ENCODE data around the gene OCA2. TPM values are rescaled to one million over a fixed set of nuclear protein-coding genes. Genes with fewer than 3 reads are reported as not detected.

The OCA2 gene
- total RNA-seq, 1 donor from 2014 or later: 0.25 TPM

- Histone ChIP-seq H3K4me1 (no peaks in the 10 kb centered on the region), H3K27me3 (no peaks in the 10 kb centered on the region), H3K27ac (no peak overlapping the region), H3K9me3 (no peaks in the 10 kb centered on the region), H3K36me3 (no peaks in the 10 kb centered on the region), H3K4me3 (no peak overlapping the region)
- no peak for DNase-seq (ENCODE audit: extremely low spot score in 2 of 2)
- TF ChIP-seq POLR2AphosphoS5 (IDR thresholded peaks at IDR 0.05; ENCODE audit: insufficient read depth in 1 of 2, low read depth in 1 of 2): no peak
- intact Hi-C loops (cut with DNase I): loop anchor here (10.0 kb wide), 1 partner anchor 61 kb away; no protein-coding TSS in a partner anchor
Observed at GRCh38 chr15:27774191-27774590, 324.9 kb downstream of the OCA2 start.

- H3K4me3 ChIP-seq: no peak overlapping the region
- no peaks in the 10 kb centered on the region for H3K9me3 ChIP-seq
- H3K27ac ChIP-seq: no peak overlapping the region
- no peaks in the 10 kb centered on the region for H3K27me3 ChIP-seq
- no peaks in the 10 kb centered on the region for H3K4me1 ChIP-seq
- no peak for DNase-seq (ENCODE audit: extremely low spot score in 2 of 2)
- TF ChIP-seq POLR2A (IDR thresholded peaks at IDR 0.05) (no peak), POLR2AphosphoS5 (IDR thresholded peaks at IDR 0.05; ENCODE audit: insufficient read depth in 1 of 2, low read depth in 1 of 2) (no peak)
- intact Hi-C loops (cut with DNase I): loop anchor here (10.0 kb wide), 1 partner anchor 63 kb away; no protein-coding TSS in a partner anchor
- no peaks in the 10 kb centered on the region for H3K36me3 ChIP-seq
Observed at GRCh38 chr15:27771892-27772291, 327.2 kb downstream of the OCA2 start.

DNA sequence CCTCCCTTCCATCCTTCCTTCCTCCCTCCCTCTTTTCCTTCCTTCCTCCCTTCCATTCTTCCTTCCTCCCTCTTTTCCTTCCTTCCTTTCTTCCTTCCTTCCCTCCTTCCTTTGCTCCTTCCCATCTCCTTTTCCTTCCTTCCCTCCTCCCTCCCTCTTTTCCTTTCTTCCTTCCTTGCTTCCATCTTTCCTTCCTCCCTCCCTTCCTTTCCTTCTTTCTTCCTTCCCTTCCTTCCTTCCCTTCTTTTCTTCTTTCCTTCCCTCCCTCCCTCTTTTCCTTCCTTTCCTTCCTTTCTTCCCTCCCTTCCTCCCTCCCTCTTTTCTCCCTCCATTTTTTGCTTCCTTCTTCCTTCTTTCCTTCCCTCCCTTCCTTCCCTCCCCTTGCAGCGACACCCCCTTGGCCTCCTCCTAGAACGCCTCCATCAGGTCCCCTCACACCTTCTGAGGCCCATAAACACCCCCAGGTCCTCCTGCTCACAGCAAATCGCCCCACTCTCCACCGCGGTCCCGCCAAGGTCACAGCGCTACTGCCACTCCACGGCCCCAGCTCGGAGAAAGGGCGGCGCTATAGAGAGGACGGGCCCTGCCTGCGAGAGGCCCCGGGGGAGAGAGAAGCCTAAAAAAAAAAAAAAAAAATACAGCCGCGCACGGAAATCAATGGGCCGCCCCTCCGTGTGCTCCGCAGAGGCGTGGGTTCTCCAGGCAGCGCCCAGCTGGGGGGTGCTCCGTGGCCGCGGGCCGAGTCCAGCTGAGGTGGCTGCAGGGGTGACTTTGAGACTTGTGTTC is 328.2 kb downstream of the OCA2 start:
- no peak for DNase-seq (ENCODE audit: extremely low spot score in 2 of 2)
- no peaks in the 10 kb centered on the region for H3K27me3 ChIP-seq
- TF ChIP-seq POLR2AphosphoS5 (IDR thresholded peaks at IDR 0.05; ENCODE audit: insufficient read depth in 1 of 2, low read depth in 1 of 2): no peak
- TF ChIP-seq, protein P1, sequence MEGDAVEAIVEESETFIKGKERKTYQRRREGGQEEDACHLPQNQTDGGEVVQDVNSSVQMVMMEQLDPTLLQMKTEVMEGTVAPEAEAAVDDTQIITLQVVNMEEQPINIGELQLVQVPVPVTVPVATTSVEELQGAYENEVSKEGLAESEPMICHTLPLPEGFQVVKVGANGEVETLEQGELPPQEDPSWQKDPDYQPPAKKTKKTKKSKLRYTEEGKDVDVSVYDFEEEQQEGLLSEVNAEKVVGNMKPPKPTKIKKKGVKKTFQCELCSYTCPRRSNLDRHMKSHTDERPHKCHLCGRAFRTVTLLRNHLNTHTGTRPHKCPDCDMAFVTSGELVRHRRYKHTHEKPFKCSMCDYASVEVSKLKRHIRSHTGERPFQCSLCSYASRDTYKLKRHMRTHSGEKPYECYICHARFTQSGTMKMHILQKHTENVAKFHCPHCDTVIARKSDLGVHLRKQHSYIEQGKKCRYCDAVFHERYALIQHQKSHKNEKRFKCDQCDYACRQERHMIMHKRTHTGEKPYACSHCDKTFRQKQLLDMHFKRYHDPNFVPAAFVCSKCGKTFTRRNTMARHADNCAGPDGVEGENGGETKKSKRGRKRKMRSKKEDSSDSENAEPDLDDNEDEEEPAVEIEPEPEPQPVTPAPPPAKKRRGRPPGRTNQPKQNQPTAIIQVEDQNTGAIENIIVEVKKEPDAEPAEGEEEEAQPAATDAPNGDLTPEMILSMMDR (IDR thresholded peaks at IDR 0.05): no peak
- intact Hi-C loops (cut with DNase I): loop anchor here (10.0 kb wide), 1 partner anchor 64 kb away; no protein-coding TSS in a partner anchor
- no peaks in the 10 kb centered on the region for H3K9me3 ChIP-seq
- H3K4me3 ChIP-seq: no peak overlapping the region
- H3K4me1 ChIP-seq: no peaks in the 10 kb centered on the region
- no peaks in the 10 kb centered on the region for H3K36me3 ChIP-seq
- H3K27ac ChIP-seq: no peak overlapping the region

GRCh38 chr15:27770086-27770607 is 329.0 kb downstream of the OCA2 start:
- Histone ChIP-seq H3K27me3 (no peaks in the 10 kb centered on the region), H3K27ac (no peak overlapping the region), H3K9me3 (no peaks in the 10 kb centered on the region), H3K4me3 (no peak overlapping the region), H3K4me1 (no peaks in the 10 kb centered on the region), H3K36me3 (no peaks in the 10 kb centered on the region)
- no peak for DNase-seq (ENCODE audit: extremely low spot score in 2 of 2)
- TF ChIP-seq, protein P1 (IDR thresholded peaks at IDR 0.05): no peak
- TF ChIP-seq POLR2AphosphoS5 (IDR thresholded peaks at IDR 0.05; ENCODE audit: insufficient read depth in 1 of 2, low read depth in 1 of 2) (no peak), POLR2A (IDR thresholded peaks at IDR 0.05) (no peak)
- intact Hi-C loops (cut with DNase I): loop anchor here (10.0 kb wide), 1 partner anchor 65 kb away; no protein-coding TSS in a partner anchor

- Histone ChIP-seq H3K27me3 (no peaks in the 10 kb centered on the region), H3K27ac (no peak overlapping the region), H3K36me3 (no peaks in the 10 kb centered on the region), H3K4me3 (no peak overlapping the region), H3K9me3 (no peaks in the 10 kb centered on the region), H3K4me1 (no peaks in the 10 kb centered on the region)
- TF ChIP-seq POLR2AphosphoS5 (IDR thresholded peaks at IDR 0.05; ENCODE audit: insufficient read depth in 1 of 2, low read depth in 1 of 2) (no peak), POLR2A (IDR thresholded peaks at IDR 0.05) (no peak)
- TF ChIP-seq, protein P1 (IDR thresholded peaks at IDR 0.05): no peak
- intact Hi-C loops (cut with DNase I): loop anchor here (10.0 kb wide), 1 partner anchor 65 kb away; no protein-coding TSS in a partner anchor
- peak in 1 of 2 donors; percentile 64 for DNase-seq (ENCODE audit: extremely low spot score in 2 of 2)
Observed at GRCh38 chr15:27769652-27770051, 329.5 kb downstream of the OCA2 start.

Data from vagina (tissue), 2 donors.